UCSD-AML1 (cell line): ENCODE results near the gene FAM222A.
"Not testable (repeated sequence)": the region's sequence is repeated elsewhere in the genome, so short reads cannot be mapped to it uniquely, and the experiment has no call there.

ENCODE experiments used
- DNase-seq: peaks from one replicate; lab custom pipeline; 2025; ENCODE audit not compliant: unreplicated experiment; lab: John Stamatoyannopoulos, UW

Gene FAM222A

DNA sequence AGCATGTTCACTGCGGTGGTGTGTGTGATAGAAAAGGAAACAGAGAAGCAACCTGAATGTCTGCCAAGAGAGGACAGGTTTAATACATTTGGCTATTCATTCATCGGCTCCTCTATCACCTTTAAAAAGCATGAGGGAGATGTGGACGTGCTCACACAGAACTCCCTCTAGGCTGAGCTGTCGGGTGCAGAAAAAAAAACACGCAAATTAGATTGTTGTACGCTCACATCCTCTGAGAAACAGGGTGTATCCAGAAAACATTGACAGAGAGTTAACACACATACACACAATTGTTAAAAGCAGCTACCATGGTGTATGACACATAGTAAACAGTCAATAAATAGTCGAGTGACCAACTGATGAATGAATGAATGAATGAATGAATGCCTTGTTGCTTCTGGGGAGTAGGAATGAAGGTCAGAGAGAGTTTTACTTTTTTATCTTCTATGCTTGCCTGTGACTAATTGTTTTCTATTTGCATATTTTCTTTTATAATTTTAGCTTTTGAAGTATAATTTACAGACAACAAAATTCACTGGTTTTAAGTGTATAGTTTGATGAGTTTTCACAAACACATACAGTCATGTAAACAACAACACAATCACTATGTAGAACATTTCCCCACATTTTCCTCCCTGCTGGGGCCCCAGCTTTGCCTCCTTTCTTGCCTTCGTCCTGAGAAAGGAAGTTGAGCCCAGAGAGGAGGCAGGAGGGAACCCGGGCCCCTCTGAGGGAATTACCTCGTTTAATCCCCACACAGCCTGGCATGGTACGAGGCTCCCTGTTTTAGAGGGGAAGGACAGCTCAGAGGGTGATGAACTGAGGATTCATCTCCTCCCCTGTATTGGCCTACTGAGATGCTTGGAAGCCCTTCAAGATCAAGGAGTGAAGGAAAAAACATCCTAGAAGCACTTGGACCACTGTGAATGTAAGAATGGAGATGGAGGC lies 19.7 kb upstream of the FAM222A start:
- no peak for DNase-seq

DNA sequence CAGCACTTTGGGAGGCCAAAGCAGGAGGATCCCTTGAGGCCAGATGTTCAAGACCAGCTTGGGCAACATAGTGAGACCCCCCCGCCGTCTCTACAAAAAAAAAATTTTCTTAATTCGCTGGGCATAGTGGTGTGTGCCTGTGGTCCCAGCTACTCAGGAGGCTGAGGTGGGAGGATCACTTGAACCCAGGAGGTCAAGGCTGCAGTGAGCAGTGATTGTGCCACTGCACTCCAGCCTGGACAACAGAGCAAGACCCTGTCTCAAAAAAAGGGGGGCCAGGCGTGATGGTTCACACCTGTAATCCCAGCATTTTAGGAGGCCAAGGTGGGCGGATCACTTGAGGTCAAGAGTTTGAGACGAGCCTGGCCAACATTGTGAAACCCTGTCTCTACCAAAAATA lies 19.0 kb upstream of the FAM222A start:
- not testable (repeated sequence) for DNase-seq

DNA sequence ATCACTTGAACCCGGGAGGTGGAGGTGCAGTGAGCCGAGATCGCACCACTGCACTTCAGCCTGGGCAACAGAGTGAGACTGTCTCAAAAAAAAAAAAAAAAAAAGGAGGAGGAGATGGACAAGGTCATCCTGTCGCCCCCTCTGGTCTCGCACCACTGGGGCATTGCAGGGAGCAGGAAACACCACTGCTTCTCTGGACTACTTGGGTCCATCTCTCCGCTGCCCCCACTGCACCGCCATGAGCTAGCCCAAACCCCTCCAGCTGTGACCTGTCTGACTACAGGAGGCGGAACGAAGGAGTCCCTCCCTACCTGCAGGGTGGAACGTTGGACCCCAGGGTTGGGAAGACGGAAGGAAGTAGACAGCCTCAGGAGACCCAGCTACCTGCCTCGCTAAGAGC lies 18.2 kb upstream of the FAM222A start:
- DNase-seq = no peak

DNA sequence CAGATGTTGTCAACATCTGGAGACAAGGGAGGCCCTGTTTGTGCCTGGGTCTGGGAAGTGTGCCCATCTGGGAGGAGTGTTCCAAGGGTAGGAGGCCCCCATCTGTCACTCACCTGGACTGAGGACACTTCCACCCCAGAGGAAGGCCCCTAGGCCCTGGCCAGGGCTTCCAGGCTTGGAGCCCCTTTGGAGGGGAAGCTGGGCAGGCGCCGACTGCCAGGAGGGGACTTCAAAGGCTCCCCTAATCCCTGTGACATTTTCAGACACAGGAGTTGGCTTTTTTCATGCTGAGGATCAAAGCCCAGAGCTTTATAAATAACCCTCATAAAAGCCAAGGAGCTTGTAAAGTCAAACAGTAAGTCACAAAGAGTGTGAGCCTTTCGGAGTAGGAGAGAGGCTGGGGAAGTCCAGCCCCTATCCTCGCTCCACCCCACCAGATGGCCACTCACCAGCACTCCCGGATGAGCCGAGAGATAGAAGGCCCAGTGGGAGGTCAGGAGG lies 17.6 kb upstream of the FAM222A start:
- DNase-seq = no peak

DNA sequence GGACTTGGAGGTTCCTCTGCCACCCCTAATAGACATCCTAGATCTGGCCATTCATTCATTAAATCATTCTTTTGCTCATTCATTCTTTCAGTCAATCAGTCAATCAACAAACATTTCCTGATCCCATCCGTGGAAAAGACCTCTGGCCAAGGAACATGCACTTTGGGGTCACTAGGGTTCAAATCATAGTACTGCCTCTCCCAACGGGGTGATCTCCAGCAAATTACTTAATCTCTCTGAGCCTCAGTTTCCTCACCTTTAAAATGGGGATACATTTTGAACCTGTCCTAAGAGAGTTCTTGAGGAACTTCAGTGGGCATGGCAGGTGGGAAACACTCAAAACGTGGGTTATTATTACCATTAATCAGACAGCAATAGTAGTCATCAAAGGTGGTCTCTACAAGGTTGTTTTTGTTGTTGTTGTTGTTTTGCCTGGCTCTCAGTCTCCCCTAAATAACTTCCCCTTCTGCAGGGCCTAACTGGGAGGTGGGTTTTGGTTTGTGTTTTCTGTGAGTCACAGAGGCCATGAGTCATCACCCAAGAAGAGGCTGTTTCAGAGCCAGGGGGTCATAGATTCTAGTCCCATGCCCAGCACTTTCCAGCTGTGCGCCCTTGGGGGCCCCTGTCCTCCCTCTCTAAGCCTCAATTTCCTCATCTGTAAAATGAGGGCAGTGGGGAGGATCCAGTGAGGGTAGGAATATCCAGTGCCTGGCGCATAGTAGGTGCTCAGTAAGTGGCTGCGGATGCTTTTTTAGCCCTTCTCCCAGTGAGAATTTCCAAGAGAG lies 16.9 kb upstream of the FAM222A start:
- no peak for DNase-seq

DNA sequence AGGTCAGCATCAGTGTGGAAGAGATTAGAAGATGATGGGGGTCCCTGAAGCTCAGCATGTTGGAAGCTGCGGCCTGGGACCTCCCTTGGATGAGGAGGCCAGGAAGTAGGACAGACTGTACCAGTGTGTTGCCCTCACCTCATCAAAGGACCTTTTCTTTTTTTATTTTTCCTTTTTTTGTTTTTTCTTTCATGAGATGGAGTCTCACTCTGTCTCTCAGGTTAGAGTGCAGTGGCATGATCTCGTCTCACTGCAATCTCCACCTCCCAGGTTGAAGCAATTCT lies 16.4 kb upstream of the FAM222A start:
- no peak for DNase-seq

DNA sequence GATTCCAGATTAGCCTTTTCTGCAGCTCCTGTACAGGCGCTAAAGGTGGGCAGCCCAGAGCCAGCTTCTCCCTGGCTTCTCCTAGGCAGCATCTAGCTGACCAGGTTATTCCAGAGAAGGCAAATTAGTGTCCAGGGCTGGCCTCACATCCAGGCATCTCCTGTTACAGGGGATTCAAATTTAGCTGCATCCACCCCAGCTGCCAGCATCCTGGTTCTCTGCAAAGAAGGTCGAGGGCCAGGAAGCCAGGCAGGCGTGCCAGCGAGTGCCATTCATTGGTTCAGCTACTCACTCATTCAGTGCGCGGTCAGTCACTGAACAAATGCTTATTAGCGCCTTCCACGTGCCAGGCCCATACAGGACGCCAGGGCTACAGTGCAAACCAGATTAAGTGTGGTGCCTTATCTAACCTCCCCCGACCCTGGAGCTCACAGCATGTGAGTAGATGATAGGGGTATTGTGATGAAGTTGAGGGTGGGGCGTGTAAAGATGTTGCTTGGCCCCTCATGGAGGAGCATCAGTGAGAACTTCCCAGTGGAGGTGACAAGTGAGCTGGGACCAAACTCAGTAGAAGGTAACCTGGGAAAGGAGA lies 15.7 kb upstream of the FAM222A start:
- no peak for DNase-seq

DNA sequence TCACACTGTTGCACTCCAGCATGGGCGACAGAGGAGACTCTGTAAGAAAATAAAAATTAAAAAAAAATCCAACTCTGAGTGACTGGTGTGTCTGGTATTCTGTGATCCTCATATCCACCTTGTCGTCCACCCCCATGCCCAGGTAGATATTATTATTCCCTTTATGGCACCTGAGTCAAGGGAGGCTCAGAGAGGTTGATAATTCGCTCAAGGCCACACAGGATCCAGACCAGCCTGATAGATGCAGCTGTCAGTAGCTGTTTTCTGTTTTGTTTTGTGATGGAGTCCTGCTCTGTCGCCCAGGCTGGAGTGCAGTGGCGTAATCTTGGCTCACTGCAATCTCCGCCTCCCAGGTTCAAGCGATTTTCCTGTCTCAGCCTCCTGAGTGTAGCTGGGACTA lies 14.8 kb upstream of the FAM222A start:
- no peak for DNase-seq

DNA sequence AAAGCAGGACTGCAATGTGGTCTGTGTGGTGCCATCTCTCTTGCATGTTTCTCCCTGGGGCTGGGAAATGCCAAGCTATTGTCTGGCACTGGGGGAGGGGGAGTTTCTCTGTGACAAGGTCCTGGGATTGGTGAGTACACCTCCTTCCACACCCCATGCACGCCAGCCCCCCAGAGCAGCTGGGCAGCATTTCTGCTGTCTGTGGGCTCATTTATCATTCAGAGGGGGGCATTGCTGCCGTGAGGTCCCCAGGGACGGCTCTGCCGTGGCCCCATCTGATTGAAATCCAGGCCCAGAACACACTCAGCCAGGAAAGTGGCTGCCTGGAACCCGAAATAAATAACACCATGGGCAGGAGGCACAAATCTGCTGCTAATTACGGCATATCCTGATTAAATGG lies 12.6 kb upstream of the FAM222A start:
- DNase-seq = no peak

DNA sequence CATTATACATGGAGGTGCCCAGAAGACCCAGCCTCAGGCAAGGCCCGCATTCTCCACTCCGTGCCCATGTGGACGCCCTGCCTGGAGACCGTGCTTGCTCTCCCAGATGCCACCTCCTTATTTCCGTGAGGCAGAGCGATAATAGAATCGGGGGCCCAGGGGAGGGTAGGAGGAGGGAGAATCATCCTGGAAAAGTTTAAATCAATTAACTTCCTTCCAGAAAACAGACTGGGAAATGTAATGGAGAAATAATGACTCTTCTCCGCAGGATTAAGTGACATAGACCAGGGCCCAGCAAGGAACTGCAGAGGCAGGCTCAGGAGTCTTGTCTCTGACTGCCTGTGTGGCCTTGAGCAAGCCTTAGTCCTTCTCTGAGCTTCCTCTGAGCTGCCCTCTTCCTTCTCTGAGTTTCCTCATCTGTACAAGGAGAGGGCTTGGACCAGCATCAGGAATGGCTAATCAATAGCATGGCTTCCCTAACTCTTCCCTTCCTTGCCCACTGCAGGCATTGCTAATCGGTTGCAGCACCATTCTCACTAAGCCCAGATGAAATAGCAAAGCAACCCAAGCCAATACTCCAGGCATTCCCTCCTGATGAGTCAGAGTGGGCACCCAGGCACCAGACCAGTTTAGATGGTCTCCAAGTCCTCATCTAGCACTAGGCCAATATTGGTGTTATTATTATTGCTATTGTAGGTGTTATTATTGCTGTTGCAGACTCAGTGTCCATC lies 11.3 kb upstream of the FAM222A start:
- DNase-seq = no peak

DNA sequence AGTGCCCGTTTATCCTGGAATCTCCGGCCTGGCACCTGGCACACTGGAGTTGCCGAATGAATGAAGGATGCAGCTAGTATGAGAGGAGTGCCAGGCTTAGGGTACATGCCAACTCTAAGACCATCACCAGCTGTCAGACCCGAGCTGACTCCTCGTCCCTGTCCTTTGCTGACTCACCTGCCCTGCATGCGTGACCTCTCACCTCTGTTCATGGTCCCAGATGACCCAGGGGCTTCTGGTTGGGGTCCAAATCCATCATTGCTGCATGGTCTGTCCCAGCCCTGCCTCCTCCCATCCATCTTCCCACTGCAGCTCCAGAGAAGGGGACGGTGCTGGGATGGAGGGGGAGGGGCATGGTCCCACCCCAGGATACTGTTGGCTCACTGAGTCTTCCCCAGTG lies 9.9 kb upstream of the FAM222A start:
- no peak for DNase-seq

DNA sequence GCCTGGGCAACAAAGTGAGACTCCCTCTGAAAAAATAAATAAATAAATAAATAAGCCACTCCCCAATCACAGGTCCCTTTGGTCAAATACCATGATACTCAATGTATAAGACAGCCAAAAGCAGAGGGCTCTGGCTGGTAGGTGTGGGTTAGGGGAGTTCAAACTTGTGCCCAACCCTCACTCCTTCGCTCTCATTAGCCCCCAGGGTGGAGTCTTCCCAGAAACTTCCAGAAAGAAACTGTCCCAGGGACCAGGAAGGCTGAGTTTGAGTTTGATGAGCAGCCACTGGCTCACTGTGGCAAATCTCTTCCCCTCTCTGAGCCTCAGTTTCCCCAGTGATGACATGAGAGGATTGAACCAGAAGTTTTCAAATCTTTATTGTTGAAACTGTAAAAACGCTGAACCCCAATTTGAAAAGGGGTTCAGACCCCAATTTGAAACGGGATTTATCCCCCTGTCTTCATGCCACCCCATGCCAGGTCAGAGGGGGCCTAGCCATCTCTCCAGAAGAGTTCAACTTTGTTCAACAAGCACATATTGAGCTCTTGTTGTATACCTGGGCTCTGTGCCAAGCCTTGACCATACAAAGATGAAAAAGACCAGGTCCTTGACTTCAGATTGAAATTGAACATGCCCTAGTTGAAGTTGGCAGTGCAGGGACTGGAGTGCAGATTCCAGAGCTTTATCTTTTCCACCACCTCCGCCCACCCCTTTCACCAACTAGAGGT lies 9.1 kb upstream of the FAM222A start:
- no peak for DNase-seq

DNA sequence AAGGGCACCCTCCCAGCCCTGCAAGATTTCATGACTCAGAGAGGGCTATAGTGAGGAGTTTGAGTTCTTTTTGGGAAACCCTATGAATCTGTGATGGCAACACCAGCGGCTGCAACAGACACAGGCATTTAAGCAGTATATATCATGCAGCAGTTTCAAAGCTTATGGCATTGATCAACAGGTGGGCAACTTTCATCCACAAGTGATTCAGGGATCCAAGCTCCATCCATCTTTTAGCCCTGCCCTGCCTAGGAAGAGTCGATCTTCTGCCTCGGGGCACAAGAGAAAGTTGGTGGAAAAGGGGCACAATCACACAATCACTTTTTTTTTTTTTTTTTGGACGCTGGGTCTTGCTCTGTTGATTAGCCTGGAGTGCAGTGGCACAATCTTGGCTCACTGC lies 8.3 kb upstream of the FAM222A start:
- DNase-seq = no peak

DNA sequence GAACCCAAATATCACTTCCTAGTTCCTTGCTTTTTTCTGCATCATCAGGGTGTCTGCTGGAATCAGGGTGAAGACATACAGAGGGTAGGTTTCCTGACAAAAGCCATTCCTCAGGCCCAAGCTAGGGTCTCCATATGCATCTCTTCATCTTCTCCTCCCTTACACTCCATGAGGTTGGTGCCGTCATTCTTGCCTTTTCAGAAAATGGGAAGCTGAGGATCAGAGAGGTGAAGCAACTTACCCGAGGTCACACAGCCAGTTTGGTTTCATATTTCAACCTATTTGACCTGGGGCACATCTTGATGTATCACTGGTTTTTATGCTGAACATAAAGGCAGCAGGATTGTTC lies 7.3 kb upstream of the FAM222A start:
- no peak for DNase-seq

DNA sequence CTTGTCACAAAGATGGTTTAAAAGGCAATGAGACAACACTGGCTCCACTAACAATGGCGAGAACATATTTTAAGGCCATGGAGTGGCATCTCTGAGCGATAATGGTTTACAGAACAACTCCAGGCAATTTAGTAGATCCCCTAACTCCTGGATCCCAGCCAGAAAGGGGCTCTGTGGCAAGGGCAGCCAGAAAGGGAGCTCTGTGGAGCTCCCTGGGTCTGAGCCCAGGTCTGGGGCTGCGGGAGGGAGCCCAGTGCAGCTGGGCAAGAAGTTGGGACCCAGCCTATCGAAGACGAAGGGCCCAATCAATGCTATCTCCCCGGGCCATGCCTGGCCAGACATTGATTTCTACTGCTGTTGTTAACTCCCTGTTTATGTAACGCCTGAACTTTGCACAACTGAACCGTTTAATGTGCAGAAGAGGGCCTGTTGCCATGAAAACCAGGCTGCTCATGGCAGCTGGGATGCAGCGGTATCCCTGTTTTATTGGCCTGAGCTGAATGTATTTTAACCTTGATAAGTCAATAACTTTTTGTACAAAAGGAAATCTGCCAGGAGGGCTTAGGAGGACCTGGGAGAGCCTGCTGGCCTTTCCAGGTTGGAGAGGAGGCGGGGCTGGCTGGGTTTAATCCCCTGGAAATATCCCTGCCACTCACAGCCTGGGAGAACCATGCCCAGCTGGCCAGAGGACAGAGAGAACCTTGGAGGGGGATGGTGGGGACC lies 6.7 kb upstream of the FAM222A start:
- no peak for DNase-seq

DNA sequence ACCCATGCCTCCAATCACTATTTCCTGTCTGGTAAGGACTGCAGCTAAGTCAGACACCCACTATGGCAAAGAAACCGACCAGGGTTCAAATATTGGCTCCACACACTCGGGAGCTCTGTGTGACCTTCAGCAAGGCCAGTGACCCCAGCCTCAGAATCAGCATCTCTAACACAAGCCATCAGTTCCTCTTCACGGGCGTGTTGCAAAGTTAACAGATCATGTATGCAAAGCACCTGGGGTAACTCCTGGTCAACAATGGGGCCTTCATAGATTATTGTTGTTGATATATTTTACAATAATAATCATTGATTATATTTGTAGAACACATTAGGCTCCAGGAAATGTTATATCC lies 6.2 kb upstream of the FAM222A start:
- no peak for DNase-seq

DNA sequence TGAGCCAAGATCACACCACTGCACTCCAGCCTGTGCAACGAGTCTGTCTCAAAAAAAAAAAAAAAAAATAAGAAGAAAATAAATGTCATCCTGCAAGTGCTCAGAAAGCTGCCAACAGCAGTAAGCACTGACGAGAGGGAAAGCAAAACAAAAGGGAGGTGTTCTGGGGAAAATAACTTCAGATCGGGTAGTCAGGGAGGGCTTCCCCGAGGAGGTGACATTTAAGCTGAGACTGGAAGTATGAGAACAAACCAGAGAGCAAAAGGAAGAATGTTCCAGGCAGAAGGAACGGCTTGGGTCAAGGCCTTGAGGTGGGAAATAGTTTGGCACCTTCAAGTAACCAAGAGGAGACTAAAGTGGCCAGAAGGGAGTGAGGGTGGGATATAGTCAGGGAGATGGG lies 4.7 kb upstream of the FAM222A start:
- DNase-seq = no peak

DNA sequence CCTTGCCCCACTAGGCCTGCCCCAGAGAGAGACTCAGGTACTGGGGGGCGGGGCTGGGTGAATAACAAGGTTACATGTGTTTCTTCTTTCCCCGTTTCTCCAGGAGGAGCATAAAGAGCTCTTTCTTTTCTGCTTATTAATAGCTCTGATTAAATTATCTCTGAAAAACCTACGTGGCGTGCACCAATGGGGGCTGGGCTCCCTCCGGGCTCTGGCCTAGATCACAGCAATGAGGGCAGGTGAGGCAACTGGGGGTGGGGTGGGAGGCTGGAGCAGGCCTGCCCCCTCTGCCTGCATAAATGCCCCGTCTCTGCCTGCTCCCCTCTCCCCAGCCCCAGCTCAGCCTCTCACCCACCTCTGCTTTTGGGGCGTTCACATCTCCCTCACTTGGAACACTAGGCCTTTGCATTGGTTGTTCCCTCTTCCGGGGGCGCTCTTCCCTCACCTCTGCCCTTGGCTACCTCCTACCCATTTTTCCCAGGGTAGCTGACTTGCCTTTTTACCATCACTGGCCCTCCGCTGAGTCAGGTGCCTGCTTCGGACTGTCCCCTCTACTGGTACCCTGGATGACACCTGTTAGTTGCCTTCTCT lies 4.1 kb upstream of the FAM222A start:
- no peak for DNase-seq

DNA sequence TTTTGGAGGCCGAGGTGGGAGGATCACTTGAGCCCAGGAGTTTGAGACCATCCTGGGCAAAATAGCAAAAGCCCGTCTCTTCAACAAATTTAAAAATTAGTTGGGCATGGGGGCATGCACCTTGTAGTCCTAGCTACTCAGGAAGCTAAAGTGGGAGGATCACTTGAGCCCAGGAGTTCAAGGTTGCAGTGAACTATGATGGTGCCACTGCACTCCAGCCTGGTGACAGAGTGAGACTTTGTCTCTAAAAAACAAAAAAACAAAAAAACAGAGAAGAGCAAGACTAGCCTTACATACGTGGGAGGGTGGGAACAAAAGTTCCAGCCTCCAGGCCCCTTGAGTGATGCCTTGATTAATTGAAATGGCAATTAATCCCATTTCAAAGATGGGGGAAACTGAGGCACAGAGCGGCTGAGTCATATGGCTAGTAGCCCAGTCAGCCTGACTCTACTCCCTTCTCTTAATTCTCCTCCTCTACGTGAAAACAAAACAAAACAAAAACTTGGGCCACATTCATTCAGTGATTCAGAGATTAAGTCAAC lies 3.3 kb upstream of the FAM222A start:
- DNase-seq = no peak
